HL-60/S4 treated with phorbol 12-myristate 13-acetate at 8.2 ng/mL for 4 days and 3 days (cell line): ENCODE data around the gene CASS4.

Source experiments
- in situ Hi-C: fragments of 300-500 bp; cut with MboI; formaldehyde crosslinking; loops from 2 replicates; pipeline ENCODE4 v1.15.0; 2022; ENCODE audit warnings: low sequenced_read_pairs

CASS4 gene

DNA sequence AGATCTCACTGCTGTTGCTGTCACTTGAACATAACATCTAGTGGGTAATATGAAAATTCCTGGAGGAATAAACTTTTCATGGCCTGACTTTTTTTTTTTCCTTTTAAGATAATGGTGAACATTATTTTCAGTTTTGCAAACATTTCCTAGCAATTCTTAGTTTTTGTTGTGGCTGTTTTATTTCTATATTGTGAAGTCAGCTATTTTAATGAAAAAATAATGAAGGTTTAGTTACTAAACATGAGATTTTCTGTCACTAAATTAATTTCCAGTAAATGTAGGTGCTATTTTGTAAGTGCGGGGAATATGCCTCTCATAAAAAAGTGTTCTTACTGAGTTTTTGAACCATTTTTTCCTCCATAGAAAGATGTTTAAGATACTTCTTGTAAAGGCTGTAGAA, 89.1 kb downstream of the CASS4 start:
- in situ Hi-C loops = no loop called here

DNA sequence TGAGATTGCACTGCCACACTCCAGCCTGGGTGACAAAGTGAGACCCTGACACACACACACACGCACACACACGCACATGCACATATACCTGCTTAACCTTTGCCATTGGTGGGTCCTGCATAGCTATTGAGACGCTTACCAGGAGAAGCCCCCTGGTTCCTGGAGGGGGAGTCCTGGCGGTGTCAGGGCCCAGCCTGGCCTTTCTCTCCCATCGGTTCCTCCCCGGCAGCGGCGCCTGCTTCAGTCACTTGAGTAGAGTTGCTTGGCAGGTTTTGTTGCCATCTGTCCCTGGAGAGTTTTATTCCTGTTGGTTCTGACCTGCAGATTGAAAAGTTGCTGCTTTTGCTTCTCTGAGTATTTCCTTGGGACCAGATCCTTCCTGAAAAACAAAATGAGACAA, 91.9 kb downstream of the CASS4 start:
- in situ Hi-C loops = no loop called here

DNA sequence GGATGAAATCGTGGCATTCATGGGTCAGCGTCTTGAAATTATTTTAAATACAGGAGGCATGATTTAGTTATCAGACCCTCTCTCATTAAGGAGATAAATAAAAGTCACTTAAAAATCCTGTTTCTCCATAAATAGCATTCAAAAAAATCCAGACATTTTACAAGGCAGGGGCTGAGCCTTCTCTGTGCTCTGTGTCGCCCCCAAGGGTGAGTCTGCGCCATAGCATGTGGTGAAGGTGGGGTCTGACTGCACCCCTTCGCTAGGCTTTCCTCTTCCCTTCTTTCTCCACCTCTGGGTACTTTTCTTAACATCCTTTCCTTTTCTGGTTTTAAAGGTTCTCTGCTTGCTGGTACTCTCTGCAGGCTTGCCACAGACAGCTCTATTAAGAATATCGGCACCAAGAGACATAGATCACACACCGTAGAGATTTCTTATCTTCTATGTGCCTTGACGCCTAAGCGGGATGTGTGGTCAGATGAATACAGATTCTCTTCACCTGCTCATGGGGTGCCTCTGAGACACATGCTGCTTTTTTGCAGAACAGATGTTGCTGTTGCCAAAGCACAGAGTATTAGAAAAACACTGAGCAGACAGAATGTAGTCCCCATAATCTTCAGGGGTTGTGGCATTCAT, 92.4 kb downstream of the CASS4 start:
- in situ Hi-C loops = no loop called here

DNA sequence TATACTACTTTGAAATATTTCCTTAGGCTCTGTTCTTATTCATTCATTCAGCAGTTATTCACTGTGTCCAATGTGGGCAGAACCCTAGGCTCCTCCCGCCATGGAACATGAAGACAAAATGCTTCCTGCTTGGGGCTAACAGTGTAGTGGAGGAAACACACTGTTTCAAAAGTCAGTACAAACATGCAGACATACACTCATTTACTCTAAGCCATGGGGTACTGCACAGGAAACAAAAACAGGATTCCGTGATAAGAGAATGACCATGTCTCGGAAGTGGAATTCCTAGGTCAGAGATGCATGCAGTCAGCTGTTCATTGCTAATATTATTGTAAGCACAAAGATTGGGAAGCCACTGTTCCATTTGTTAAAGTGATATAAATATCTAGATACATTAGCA, 94.0 kb downstream of the CASS4 start:
- in situ Hi-C loops = no loop called here
